ENCODE data around the gene LRAT.
"Not testable (repeated sequence)": the region's sequence is repeated elsewhere in the genome, so short reads cannot be mapped to it uniquely, and the experiment has no call there.

The LRAT gene

DNA sequence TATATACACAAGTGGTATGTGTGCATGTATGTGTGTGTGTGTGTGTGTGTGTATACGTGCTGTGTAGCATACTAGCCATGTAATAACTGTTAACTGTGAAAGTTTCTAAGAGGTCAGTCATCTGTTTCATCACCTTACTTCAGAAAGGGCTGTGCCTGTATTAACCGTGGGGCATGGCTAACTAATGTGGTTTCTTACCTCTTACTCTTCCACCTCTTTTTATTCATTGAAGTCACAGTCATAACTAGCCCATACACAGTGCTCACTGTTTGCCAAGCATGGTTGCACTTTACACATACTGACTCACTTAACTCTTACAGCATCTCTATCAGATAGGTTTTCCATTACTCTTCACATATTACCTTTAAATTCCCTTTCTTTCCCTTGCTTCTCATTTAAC is 23.7 kb upstream of the LRAT start:
- DNase-seq (ENCODE audit: low spot score) = no peak
- TF ChIP-seq, protein P1, sequence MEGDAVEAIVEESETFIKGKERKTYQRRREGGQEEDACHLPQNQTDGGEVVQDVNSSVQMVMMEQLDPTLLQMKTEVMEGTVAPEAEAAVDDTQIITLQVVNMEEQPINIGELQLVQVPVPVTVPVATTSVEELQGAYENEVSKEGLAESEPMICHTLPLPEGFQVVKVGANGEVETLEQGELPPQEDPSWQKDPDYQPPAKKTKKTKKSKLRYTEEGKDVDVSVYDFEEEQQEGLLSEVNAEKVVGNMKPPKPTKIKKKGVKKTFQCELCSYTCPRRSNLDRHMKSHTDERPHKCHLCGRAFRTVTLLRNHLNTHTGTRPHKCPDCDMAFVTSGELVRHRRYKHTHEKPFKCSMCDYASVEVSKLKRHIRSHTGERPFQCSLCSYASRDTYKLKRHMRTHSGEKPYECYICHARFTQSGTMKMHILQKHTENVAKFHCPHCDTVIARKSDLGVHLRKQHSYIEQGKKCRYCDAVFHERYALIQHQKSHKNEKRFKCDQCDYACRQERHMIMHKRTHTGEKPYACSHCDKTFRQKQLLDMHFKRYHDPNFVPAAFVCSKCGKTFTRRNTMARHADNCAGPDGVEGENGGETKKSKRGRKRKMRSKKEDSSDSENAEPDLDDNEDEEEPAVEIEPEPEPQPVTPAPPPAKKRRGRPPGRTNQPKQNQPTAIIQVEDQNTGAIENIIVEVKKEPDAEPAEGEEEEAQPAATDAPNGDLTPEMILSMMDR (IDR thresholded peaks at IDR 0.05; ENCODE audit: extremely low read depth, missing control alignments) = no peak

DNA sequence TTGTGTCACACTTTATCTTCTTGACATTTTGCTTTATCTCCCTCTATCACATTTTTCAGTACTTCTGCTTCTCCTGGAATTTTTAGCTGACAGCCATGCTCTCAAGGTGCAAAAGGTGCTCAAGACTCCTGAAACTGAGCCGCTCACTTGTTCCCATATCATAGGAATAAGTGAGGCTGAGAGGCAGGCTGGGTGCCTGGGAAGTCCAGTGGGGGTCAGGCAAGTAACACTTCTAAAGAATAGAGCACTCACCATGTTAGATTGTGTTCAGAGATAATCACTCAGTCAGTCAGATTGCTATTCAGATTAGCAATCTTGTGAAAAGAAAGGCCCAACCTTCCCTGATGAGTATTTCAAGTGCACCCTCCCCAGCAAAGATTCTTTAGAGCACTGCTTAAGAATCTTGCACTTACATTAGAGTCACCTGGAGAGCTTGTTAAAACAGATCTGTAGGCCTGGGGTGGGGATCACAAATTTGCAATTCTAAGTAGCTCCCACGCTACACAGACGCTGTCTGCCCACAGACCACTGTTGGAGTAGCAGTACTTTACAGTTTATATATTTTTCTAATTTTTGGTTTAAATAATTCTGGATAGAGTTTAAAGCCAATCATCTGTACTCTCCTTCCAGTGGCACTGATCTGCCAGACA is 23.1 kb upstream of the LRAT start:
- TF ChIP-seq, protein P1 (IDR thresholded peaks at IDR 0.05; ENCODE audit: extremely low read depth, missing control alignments) = no peak
- DNase-seq (ENCODE audit: low spot score) = no peak

DNA sequence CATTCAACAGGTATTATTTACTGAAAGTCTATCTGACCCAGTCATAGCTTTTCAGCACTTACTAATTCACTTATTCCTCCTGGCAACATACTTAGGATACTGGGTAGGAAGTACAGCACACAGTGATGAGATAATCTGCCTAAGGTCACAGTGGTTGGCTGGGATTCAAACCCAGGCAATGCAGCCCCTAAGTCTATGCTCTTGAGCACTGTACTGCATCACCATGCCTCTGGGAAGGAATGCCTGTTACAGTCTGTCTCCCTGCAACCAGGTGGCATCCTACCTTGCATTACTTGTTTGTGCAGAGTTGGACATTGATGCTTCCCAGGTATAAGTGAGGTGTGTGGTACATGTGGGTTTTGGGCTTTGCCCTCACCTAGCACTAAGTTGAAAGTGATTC is 21.5 kb upstream of the LRAT start:
- no peak for DNase-seq (ENCODE audit: low spot score)
- TF ChIP-seq, protein P1 (IDR thresholded peaks at IDR 0.05; ENCODE audit: extremely low read depth, missing control alignments) = no peak

DNA sequence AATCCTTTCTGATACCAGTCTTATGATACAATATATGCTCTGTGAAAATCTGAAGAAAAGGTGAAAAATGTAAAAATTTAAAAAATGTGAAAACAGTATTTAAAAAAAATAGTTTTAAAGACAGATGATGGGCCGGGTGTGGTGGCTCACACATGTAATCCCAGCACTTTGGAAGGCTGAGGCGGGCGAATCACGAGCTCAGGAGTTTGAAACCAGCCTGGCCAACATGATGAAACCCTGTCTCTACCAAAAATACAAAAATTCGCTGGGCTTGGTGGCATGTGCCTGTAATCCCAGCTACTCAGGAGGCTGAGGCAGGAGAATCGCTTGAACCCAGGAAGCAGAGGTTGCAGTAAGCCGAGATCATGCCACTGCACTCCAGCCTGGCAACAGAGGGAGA is 20.2 kb upstream of the LRAT start:
- not testable (repeated sequence) for DNase-seq (ENCODE audit: low spot score)

DNA sequence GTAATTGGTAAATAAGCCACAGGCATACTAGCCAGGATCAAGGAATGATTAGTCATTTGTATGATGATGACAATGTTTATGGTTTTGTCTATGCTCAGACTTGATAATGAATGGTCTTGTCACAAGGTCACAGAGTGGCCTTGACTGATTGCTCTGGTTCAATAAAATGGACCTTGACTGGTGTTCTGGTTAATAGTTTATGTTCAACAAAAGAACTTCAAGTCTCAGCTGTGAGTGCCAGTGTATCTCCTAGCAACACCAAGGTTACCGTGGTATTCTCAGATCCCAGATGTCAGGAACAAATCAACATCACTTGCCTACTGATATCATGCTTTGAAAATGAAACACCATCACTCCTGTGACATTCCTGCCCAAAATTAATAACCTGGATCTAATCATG is 16.3 kb upstream of the LRAT start:
- TF ChIP-seq, protein P1 (IDR thresholded peaks at IDR 0.05; ENCODE audit: extremely low read depth, missing control alignments) = no peak
- DNase-seq (ENCODE audit: low spot score) = no peak

DNA sequence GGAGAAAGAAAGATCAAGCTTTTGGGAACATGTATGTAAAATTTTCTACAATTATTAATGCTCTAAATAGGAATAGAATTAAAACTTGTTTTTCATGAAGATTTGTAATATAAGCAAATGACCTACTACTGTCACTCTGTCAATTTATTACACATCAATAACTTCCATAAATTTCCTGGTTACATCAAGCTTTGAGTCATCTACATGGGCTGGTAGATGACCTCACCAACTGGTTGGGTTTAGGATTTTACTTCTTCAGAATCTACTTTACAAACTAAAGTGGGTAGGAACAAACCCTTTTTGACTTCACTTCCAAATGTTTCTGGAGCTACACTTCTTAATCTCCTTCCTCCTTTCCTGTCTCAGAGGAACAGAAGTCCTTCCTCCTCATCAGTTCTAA is 12.0 kb upstream of the LRAT start:
- TF ChIP-seq, protein P1 (IDR thresholded peaks at IDR 0.05; ENCODE audit: extremely low read depth, missing control alignments) = no peak
- DNase-seq (ENCODE audit: low spot score) = no peak

DNA sequence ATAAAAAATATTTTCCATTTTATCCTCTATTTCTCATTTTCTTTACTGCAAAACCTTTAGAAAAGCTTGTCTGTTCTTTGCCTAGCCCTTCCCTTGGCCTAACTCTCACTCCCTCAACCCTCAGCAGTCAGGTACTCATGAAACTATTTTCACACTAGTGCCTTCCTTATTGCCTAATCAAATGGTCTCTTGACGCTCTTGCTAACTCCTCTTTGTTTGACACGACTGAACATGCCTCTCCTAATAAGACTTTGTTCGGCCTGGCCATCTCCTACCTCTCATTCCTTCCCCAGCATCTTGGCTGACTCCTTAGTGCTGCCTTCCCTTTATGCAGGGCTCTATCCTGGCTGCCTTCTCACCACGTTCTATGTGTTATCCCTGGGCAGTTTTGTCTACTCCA is 11.1 kb upstream of the LRAT start:
- TF ChIP-seq, protein P1 (IDR thresholded peaks at IDR 0.05; ENCODE audit: extremely low read depth, missing control alignments) = no peak
- DNase-seq (ENCODE audit: low spot score) = no peak

DNA sequence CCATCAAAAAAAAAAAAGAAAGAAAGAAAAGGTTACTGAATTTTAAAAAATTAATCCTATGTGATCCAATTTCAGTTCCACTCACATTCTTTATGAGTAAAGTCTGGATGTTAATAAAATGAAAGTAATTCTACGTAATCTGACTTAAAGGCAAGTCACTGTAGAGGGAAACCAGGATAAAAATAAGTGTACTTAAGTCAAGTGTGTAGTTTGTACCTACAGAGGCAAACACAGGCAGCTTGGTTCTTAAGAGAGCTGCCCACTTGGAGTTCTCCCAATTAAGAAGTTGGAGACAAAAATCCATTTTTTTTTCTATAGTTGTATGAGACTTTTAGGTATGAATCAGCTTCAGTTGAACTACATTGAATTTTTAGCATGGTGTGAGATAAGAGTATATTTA is 7.0 kb upstream of the LRAT start:
- TF ChIP-seq, protein P1 (IDR thresholded peaks at IDR 0.05; ENCODE audit: extremely low read depth, missing control alignments) = no peak
- DNase-seq (ENCODE audit: low spot score) = no peak
